NCI-H128 (cell line): ENCODE results near the gene LRRC36.

ENCODE experiments used
- DNase-seq: peaks from one replicate; lab custom pipeline; 2025; ENCODE audit not compliant: unreplicated experiment; lab: John Stamatoyannopoulos, UW

Gene LRRC36

GRCh38 chr16:67388591-67388990 is 62.0 kb downstream of the LRRC36 start:
- no peak for DNase-seq

GRCh38 chr16:67389911-67390815 is 63.5 kb downstream of the LRRC36 start:
- no peak for DNase-seq

GRCh38 chr16:67390816-67391423 is 64.3 kb downstream of the LRRC36 start:
- DNase-seq, result no peak

GRCh38 chr16:67391424-67392300 is 65.0 kb downstream of the LRRC36 start:
- peak; percentile 1 for DNase-seq

GRCh38 chr16:67392301-67393059 is 65.9 kb downstream of the LRRC36 start:
- DNase-seq, result no peak

GRCh38 chr16:67393111-67393787 is 66.6 kb downstream of the LRRC36 start, which contains the start of gene TPPP3:
TPPP3 (minus strand) TSS chr16:67393498; CDS start chr16:67391111, 2,387 bp downstream.
- peak; percentile 59 for DNase-seq

GRCh38 chr16:67393788-67394154 is 67.2 kb downstream of the LRRC36 start:
- DNase-seq, result no peak

- DNase-seq, result no peak
Observed at GRCh38 chr16:67394155-67395104, 67.8 kb downstream of the LRRC36 start.

- DNase-seq, result no peak
Observed at GRCh38 chr16:67395105-67395457, 68.5 kb downstream of the LRRC36 start.

GRCh38 chr16:67395458-67396158 is 69.0 kb downstream of the LRRC36 start:
- DNase-seq, result peak; percentile 68

- DNase-seq, result peak; percentile 60
Observed at GRCh38 chr16:67396159-67397035, 69.8 kb downstream of the LRRC36 start.

- no peak for DNase-seq
Observed at GRCh38 chr16:67397036-67397801, 70.6 kb downstream of the LRRC36 start.

GRCh38 chr16:67397812-67398545 is 71.4 kb downstream of the LRRC36 start:
- no peak for DNase-seq

- DNase-seq, result no peak
Observed at GRCh38 chr16:67398546-67399217, 72.1 kb downstream of the LRRC36 start.

GRCh38 chr16:67399218-67399733 is 72.7 kb downstream of the LRRC36 start:
- DNase-seq, result no peak
